22Rv1 (cell line): ENCODE results near the gene ANTXR1.

Source experiments
- H3K27ac ChIP-seq: fragments of 450-650 bp; 2 replicates; pipeline ENCODE4 v1.5.1; 2017
- CTCF ChIP-seq: fragments of 450-650 bp; IDR thresholded peaks from 2 replicates; pipeline ENCODE4 v1.5.1; 2017; ENCODE audit warnings: mild to moderate bottlenecking
- ZFX ChIP-seq: fragments of 450-650 bp; IDR thresholded peaks from 2 replicates; pipeline ENCODE4 v1.6.1; 2017; ENCODE audit warnings: antibody characterized with exemption, borderline replicate concordance

The ANTXR1 gene

DNA sequence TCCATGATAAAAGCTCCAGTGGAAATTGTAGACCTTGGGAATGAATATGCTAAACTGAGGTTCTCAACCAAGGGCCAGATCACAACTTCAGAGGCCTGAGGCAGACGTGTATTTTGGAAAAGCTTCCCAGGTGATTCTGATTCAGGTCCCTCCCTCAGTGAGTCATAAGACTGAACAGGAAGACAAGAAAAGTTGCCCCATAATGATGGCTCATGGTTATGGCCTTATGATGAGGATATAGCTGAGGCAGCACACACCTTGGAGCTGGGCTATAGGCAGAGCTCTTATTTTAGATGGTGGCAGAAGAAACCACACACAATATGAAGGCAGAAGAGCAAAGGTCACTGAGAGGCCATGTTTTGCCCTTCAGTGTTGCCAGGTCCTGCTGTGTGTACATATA lies 9.6 kb downstream of the ANTXR1 start:
- H3K27ac ChIP-seq = no peak overlapping the region
- no peak for TF ChIP-seq ZFX
- no peak for TF ChIP-seq CTCF

DNA sequence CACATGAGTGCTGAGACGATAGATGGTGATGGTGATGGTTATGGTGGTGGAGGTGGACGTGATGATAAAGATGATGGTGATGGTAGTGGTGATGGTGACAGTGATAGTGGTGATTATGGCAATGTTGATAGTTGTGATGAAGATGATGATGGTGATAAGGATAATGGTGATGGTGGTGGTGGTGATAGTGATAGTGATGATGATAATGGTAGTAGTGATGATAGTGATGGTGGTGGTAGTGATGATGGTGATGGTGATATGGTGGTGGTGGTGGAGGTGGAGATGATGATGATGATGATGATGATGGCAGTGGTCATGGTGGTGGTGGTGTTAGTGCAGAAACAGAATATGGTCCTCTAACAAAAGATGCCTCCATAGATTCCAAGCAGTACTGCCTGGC lies 10.3 kb downstream of the ANTXR1 start:
- no peak overlapping the region for H3K27ac ChIP-seq
- TF ChIP-seq ZFX = no peak
- TF ChIP-seq CTCF = no peak

- H3K27ac ChIP-seq = no peak overlapping the region
- peak; percentile 80 for TF ChIP-seq CTCF
- TF ChIP-seq ZFX = no peak
Measured at GRCh38 chr2:69026026-69026425, 13.0 kb downstream of the ANTXR1 start.

DNA sequence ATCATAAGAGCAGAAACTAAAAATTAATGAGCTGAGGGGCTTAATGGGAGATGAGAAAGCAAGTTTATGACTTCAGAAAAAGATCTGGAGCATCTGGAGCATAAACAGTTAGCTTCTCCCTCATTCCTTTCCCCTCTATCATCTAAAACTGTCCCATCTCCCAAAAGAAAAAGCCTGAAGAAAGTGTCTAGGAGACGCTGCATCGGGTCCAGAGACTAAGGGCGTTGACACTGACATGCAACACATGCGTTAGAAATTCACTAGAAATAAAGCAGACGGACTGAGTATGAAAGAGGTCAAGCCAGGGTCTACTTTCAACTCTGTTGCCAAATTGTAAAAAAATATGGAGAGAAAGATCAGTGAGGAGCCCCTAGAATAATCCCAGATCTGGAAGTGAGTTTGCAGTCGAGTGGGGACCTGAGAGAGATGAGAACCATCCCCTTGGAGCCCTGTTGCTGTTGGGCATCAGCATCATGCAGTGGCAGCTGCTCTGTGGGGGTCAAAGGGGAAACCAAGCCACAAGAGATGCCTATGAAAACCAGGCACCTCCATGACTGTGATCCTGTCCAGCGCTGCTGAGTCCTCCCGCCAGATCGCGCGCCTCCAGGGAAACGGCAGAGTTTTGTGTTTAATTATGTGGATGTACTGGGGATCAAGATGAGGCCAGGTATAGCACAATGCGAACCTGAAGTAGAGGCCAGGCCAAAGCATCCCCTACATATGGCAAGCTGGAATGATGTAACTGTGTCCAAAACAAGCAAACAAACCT lies 13.9 kb downstream of the ANTXR1 start:
- no peak overlapping the region for H3K27ac ChIP-seq
- no peak for TF ChIP-seq CTCF
- TF ChIP-seq ZFX = no peak

- no peak for TF ChIP-seq CTCF
- no peak for TF ChIP-seq ZFX
- no peak overlapping the region for H3K27ac ChIP-seq
Measured at GRCh38 chr2:69030800-69031428, 17.9 kb downstream of the ANTXR1 start.

DNA sequence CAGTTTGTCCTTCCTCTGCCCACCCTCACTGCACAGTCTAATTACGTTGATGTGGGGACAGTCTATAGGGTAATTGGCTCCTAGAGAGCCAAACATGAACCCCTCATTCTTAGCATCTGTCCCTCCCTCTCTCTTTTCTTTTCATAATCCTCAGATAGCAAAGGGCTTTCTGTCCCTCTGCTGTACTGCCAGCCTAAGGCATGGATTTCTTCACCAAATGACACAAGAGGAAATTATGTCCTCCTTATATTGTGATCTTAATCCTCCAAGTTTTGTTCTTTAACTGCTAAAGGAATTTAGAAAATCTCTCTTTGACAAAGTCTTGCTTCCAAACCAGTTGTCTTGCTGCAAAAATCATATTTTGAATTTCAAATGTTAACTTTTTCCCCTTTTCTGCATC lies 18.5 kb downstream of the ANTXR1 start:
- TF ChIP-seq CTCF (no peak), ZFX (no peak)
- H3K27ac ChIP-seq = no peak overlapping the region

- TF ChIP-seq CTCF = no peak
- H3K27ac ChIP-seq = no peak overlapping the region
Measured at GRCh38 chr2:69032336-69032735, 19.4 kb downstream of the ANTXR1 start.
